NCI-H82 treated with DMSO at 0.1 percent for 48 hours (cell line): ENCODE measurements around the gene PCSK6.
A peak's percentile ranks its signal among the peaks of the same experiment; 100 is the strongest.
"Not testable (repeated sequence)": the region's sequence is repeated elsewhere in the genome, so short reads cannot be mapped to it uniquely, and the experiment has no call there.

Experiments used
- DNase-seq: peaks from one replicate; lab custom pipeline; 2025; ENCODE audit not compliant: unreplicated experiment; lab: John Stamatoyannopoulos, UW

Gene PCSK6

DNA sequence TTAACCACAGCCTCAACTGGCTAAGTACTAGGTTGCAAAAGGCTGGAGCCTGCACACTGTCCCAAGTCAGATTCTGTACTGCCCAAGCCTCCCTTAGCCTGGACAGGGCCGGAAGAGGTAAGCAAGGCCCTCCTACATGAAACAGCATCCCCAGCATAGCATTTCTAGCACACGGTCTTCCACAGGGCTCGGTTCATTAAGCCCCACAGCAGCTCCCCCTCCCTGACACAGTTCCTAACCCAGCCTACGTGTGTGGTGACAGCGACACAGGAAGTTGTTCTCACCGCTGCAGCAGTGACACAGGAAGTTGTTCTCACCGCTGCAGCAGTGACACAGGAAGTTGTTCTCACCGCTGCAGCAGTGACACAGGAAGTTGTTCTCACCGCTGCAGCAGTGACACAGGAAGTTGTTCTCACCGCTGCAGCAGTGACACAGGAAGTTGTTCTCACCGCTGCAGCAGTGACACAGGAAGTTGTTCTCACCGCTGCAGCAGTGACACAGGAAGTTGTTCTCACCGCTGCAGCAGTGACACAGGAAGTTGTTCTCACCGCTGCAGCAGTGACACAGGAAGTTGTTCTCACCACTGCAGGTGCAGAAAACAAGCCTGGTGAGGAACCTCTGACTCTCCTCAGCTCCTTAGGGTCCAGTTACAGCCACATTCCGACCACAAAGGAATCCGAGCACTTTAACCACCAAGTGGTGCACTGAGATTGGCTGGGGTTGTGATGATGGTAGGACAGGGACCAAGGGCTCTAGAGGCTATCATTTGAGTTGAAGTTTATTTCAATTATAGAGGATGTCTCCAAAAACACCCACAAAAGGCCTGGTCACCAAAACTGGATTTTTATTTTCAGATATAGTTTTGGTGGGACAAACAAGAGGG lies 155.4 kb downstream of the PCSK6 start:
- DNase-seq, result not testable (repeated sequence)

DNA sequence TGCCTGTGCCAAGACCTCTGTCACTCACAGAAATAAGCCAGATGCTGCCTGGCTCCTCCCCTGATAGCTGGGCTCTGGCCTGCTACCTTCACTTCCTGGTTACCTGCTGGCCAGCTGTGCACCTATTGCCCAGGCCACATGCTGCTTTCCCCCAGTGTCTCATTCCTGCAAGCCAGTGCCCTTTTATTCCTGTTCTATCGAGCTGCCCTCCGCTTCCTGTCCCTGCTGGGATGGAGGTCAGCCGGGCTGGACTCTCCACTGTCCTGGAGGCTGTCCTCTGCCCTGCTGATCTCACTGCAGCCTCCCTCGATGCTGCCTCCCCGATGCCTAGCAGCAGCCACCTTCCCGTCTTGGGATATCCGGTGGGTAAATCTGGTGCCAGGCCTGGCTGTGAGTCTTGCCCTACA lies 157.4 kb downstream of the PCSK6 start:
- DNase-seq, result no peak

DNA sequence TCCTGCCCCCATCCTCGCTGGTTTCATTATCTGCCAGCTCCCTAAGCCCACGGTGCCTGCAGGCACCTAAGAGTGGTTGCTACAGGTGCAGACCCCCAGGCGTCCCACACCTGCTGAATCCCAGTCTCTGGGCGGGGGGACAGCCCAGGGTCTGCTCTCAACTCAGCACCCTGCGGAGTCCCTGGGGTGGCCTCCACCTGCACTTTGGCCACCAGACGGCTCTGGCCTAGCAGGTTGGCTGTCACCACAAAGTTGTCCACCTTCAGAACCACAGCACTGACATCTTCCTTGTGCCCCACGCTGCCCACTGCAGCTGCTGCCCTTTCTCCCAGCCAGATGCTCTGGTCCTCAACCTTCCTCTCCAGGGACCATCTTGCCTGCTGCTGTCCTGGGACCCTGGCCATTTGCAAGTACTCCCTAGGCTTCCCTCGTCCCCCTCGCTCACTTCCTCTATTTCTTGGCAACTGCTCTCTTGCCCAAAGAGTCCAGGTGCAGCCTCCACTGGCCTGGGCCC lies 159.6 kb downstream of the PCSK6 start:
- no peak for DNase-seq

DNA sequence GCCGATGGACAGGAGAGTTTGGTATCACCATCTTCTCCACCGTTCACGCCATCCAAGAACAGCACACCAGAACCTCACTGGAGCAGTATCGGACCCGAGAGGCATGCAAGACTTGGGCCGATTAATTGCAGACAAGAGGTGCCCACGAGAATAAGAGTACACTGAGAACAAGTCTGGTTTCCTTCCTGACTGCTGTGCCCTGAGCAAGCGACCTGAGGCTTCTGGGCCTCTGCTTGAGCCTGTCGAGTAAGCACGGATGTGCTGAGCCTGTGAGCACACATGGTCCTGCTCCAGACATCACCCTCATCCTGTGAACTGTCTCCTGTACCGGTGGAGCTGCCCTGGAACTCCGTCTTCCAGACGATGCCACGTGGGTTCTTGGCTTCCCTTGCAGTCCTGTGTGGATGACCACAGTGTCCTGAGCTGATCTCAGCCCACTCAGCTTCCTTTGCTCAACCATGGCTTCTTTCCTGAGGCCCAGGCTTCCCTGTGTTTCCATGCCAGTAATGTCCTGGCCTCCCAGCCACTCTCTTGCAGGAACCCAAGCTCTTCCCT lies 160.1 kb downstream of the PCSK6 start:
- DNase-seq, result no peak

DNA sequence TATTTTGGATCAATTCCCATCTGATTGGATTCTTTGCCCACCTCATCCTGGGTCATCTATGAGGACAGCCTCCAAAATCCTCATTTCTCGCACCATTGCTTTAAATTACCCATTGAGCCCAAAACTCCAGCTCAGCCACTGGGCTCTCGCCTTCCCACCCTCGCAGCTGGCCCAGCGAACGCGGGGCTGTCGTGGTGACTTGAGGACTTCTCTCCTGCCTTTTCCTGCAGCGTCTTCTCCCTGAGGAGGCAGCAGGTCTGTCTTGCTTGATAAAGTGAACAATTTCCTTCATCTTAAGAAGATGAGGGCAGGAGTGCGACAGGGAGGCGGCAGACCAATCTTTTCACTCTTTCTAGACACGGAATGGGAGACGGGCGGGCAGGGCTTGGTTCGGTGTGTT lies 161.5 kb downstream of the PCSK6 start:
- no peak for DNase-seq

DNA sequence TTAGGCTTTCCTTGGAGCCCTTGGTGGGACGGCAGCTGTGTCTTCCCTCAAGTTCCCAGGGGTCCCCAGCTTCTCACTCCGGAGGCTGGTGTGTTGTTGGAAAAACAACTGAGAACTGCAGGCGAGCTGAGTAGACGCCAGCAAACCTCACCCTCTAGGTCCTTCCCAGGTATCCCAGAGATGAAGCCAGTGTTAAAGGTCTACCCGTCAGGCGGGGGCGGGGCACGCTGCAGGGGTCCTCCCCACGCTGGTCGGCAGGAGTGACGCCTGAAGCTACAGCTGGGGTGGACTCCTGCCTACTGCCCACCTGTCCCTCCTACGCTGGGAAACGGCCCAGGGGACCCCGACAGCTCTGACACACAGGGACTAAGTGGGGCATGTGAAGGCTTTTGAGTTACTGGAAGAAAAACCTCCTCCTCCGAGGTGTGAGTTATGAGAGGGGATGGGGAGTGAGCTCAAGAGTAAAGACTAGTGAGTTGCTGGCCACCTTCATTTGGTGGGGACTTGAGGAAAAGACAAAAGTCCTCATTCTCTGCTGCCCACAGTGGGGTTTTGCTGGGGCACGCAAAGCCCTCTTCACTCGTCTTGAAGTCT lies 162.3 kb downstream of the PCSK6 start:
- no peak for DNase-seq

DNA sequence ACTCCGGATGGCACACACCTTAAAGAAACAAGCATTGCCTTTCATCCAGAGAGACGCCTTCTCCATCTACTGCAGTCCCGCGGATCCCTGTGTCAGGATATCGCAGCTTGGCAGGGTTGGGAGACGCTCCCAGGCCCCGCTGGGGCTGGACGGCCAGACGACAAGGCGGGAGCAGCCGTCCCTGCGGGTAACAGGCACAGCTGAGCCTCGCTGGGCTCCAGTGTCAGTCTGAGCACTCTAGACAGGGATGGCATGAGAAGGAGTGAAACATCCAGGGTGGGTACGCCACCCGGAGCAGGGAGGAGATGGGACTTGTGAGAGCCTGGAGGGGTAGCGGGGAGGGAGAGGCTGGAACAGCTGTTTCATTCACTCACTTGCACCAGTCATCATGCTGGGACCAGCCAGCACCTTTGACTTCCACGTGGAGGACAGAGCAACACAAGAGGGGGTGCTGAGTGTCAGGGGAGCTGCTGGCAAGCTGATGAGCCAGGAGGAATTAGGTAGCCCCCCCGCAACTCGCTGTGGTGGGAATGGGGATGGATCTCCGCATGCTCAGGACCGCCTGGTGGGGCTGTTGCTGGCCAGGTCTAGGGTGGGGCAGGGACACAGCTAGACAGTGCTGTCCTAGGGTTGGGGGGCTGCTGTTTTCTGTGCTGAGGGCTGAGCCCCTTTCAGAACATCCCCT lies 162.9 kb downstream of the PCSK6 start:
- DNase-seq, result no peak

DNA sequence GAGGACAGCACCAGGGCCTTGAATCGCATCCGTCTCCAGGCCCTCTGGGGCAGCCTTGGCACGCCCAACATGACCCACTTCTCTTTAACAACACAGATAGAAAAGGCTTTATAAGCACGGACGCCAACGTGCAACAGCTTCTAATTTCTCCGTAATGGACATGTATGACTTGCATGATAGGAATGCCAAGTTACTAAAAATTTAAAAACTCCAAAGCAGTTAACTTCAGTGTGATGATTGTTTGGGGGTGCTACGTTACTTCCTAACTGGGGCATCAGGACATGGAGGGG lies 163.5 kb downstream of the PCSK6 start:
- DNase-seq, result no peak

DNA sequence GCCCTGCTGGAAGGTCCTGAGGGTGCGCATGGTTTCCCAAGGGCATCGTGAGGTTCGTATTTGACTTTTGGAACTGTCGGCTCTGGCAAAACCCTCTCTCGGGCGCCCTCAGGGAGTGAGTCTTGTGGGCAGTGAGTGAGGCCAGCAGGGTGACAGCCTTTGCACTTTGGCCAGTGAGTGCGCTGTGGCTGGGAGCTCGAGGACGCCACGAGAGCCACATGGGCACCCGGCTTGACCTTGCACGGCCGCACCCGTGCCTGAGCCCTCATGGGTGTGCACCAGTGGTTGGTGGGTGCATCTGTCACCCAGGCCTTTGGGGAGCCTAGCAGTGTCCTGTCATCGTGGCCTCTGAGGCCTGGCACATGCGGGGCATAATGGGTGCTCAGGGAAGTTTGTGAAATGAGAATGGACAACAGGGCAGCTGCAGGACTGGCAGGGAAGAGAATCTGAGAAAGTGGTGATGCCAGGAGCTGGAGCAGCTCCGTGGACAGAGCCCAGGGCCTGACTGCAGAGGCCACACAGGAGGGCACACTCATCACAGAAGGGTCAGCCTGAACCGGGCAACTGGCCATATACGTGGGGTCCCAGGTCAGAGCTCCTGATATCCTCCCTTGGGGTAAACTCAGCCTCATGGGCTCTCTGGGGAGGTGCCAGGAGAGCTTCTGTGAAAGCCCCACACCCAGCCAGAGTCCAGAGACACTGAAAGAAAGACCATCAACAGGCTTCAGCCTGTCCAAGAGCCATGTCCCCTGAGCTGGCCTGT lies 164.1 kb downstream of the PCSK6 start:
- DNase-seq, result no peak

DNA sequence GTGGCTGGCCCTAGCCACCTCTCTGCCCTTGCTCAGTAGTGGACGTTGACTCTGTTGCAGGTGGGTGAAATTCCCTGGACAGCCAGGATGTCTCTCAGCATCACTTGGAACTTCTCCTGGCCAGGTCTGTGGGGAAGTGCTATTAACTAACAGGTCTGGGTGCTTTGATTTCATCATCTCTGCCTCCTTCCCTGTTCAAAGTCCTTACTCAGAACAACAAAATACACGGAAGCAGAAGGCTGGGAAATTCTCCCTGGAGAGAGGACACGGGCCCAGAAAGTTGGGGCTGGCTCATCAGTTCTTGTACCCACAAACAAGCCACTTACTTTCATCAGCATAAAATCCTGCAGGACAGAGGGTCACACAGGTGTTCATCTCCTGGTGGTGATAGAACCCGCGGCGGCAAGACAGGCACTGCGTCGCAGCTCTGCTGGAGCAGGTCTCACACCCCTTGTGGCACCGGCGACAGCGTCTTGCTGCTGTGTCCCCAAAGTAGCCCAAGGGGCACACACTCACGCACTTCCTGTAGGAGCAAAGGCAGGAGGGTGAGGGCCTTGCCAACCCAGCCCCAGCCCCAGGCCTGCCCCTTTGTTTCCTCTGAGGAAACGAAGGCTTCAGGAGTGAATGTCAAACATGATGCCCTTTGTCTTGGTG lies 164.9 kb downstream of the PCSK6 start:
- no peak for DNase-seq

DNA sequence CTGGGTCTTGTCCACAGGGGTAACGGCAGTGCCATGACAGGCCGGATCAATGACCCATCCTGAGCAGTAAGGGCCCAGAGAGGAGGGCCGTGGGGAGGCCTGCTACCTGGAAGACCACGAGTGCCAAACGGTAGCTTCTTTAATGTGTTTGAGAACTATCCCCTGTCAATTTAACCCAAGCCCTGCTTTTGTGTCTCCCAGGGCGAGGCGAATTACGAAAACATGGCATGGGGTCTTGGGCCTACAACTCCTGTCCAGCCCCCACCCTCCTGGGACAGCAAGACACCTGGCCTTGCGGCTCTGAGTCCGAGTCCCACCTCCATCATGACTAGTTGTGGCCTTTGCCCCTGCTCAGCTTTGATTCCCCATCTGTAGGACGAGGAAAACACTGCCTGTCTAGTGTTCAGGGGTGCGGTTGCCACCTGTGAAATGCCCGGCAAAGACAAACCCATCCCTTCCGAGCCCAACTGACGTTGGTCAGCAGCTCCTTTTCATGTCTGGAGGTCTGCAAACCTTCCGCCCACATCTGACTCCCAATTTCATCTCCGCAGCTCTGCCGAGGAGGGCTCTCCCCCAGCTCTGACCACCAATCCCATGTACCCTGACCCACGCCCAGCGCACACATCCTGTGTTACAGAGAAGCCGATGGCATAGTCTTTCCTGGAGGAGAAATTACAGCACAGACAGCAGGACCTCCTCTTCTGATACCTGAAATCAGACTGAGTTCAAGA lies 165.5 kb downstream of the PCSK6 start:
- no peak for DNase-seq

DNA sequence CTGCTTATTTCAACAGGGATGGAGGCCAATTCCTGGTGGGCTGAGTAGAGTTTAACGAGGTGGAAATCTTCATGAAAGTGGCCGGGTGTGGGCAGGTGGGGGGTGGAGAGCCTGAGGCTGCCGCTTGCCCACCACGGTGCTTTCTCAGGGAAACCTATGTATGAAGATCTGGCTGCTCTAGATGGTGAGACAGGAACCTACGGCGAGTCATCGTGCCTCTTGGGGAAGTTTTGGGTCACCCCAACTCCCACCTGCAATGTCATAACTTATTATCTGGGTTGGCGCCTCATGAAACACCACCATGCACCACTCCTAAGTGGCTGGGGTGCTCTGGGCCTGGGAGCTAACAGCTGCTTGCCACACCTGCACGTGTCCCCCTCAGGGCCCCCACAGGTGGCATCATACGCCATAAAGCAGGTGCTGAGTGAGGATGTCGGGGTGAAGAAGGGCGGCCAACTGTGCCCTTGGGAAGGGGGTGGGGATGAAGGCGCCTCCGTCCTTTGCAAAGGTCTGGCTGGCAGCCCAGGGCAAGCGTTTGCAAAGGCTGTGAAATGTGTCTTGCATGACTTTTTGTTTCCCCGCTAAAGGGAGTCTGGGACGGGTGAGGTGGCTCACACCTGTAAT lies 166.5 kb downstream of the PCSK6 start:
- DNase-seq, result no peak

DNA sequence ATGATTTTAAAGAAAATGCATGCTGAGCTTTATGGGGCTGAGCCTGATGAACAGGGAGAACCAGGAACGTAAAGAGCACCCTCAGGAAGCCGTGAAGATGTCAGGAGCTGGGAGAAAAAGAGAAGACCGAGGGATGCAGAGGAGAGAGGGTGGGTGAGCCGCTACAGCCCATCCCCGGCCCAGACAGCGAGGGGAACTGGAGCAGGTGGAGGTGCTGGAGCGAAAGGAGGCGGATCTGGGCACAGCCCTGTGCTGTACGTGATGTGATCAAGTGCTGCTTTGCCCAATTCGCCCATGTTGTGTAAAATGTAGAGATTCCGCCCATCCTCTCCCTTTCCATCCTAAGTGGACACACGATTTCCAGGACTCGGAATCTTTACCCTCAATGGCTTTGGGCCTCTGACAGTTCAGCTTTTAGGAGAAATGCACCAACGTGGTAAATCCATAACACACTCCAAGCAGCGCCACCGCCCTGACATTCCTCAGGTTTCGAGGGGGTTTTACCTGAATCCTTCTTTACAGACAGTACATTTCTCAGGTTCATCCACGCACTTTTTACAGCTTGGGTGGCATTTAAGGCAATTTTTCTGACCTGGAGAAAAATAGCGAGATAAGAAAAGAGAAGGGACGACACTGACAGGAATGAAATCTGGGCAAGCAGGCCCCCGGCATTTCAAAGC lies 167.4 kb downstream of the PCSK6 start:
- no peak for DNase-seq

DNA sequence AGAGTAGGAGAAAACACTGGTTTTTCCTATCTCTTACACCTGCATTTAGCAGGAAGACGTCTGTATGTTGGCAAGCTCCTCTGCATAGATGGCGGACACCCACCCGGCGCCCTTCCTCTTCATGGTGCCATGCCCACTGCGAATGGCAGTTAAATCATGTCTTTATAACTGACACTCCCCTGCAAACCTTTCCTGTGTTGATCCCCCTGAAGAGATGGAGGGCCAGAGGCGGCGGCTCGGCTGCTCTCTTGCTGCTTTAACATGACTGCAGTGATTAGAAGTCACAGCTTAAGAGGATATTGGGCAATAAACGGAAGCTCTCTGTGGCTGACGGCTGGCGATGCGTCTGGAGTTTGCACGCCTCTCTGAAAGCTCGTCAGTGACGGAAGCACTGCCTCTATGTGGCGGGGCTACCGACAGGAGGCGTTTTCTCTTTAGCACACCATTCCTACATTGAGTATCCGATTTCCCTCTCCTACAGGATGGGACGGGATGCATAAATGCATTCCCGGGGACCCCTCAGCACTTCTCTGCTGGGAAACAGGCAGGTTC lies 168.9 kb downstream of the PCSK6 start:
- DNase-seq, result peak; percentile 43

DNA sequence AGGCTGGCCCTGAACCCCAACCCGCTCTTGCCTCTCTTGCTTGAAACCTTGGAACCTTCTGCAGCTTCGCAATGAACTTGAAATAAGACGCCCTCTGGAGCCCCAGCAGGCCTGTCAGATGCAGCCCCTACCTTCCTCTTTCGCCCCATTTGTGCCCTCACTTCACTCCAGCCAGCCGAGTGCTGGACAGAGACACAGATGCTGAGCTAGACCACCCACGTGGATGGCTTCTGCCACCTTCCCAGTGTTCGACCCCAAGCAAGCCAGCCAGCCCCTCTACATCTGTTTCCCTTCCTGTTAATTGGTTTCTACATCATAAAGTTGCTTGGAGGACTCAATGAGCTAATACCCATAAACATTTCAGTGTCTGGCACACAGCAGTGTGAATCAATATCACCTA lies 170.7 kb downstream of the PCSK6 start:
- DNase-seq, result no peak

DNA sequence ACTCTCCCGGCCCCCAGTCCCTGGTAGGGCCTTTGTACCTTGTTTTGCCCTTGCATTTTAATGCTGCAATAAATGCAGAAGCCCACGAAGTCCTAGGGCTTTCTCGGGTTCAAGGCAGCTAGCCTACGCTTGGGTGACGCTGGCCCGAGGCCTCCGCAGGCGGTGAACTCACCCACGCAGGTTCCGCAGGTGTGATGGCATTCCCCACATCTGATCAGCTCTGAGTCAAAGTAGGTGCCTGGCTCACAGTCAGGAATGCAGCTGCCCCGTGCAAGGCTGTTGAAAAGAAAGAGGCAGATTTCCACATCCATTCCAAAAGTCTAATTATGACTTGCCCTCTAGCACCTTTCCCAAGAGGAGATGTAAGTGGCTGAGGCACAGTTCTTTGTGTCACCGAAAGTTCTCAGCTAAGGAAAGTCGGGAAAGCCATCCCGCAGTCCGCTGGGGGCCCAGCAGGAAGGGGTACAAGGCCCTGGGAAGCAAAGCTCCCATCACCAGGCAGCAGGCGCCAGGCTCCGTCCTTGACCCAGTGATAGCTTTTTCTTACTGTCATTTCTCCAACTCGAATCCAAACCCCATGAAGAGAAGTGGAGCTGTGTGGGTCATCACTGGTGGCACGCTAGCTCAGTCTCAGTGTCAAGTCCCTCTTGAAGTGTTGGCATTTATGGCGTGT lies 171.2 kb downstream of the PCSK6 start:
- no peak for DNase-seq

DNA sequence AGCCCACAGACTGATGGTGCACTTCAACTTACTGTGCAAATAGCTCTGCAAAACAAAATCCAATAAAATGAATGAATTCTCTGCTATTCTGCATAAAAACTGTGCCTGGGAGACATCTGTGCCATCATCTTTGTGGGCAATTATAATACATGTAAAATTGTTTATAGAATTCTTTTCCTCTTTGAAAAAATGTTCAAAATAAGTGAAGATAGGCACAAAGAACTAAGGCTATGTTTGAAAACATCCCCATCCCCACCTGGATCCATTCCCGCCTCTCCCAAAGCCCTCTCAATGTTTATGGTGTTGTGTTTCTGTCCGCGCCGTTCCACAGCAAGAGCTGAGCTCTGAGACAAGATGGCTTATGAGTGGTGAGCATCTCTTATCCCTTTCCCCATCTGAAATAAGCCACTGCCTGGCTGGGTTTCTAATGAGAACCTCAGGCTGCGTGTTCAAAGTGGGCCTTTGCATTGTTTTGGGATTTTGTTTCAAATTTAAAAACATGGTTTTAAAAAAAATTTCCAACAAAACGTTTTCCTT lies 172.1 kb downstream of the PCSK6 start:
- no peak for DNase-seq

DNA sequence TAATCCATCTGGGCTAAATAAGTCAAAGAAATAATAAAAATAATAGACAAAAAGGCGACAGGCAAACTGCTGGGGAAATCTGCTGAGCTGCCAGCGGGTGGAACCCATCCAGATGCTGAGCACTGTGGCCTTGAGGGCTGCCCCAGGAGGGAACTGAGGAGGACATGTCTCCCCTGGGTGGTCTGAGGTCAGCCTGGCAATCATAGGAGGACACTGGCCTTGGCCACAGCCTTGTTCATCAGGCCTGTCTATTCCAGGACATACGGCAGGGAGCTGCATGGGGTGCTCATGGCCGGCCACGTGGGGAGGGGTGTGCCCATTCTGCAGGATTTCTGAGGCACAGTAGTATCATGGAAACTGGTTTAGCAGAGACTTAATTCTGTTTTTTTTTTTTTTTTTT lies 173.0 kb downstream of the PCSK6 start:
- DNase-seq, result no peak
